Spleen (tissue), 11 donors: Measurements from ENCODE around the gene MYO16. TPM values are rescaled to one million over a fixed set of nuclear protein-coding genes. Genes with fewer than 3 reads are reported as not detected.
A peak's percentile ranks its signal among the peaks of the same experiment; 100 is the strongest.

Experiments used
- DNase-seq: peaks from one replicate; pipeline ENCODE4 v3.0.0-alpha.2; 2020
- H3K27ac ChIP-seq, 8 donors: fragments of 200-600 bp; sonication (generic) in 7 of 8; 1 replicate in 4 of 8; 2 replicates in 4 of 8; pipeline versions ENCODE4 v1.5.0 to v1.8.0; 2016 to 2021; ENCODE audit warnings: inconsistent platforms in 4 of 8, mild to moderate bottlenecking in 4 of 8, moderate library complexity in 1 of 8
- H3K27me3 ChIP-seq, 7 donors: fragments of 200-600 bp; sonication (generic) in 6 of 7; replicated peaks in 1 of 7; 1 replicate in 4 of 7; 2 replicates in 3 of 7; pipeline versions ENCODE4 v1.5.0 to v1.8.0; 2016 to 2021; ENCODE audit warnings: inconsistent platforms in 3 of 7, mild to moderate bottlenecking in 1 of 7
- H3K36me3 ChIP-seq, 6 donors: fragments of 200-600 bp; sonication (generic) in 5 of 6; 1 replicate in 4 of 6; 2 replicates in 2 of 6; pipeline versions ENCODE4 v1.5.0 to v1.8.0; 2016 to 2021; ENCODE audit warnings: inconsistent platforms in 2 of 6
- H3K4me1 ChIP-seq, 6 donors: fragments of 200-600 bp; sonication (generic) in 5 of 6; 1 replicate in 3 of 6; 2 replicates in 3 of 6; pipeline versions ENCODE4 v1.5.0 to v1.8.0; 2016 to 2021; ENCODE audit warnings: inconsistent platforms in 3 of 6
- H3K4me3 ChIP-seq, 8 donors: fragments of 200-600 bp; sonication (generic) in 7 of 8; 1 replicate in 4 of 8; 2 replicates in 4 of 8; pipeline versions ENCODE4 v1.5.0 to v1.8.0; 2016 to 2021; ENCODE audit warnings: inconsistent platforms in 4 of 8, mild to moderate bottlenecking in 4 of 8, moderate library complexity in 2 of 8
- H3K9me3 ChIP-seq, 8 donors: fragments of 200-600 bp; sonication (generic) in 7 of 8; 1 replicate in 4 of 8; 2 replicates in 4 of 8; pipeline versions ENCODE4 v1.5.0 to v1.8.0; 2016 to 2021; ENCODE audit warnings: inconsistent platforms in 4 of 8
- CTCF ChIP-seq, 11 experiments: fragments of 200-600 bp in 7 of 11; fragments of 450-650 bp in 4 of 11; sonication (generic) in 4 of 11; IDR thresholded peaks in 8 of 11; conservative IDR thresholded peaks in 3 of 11; 1 replicate in 7 of 11; 2 replicates in 4 of 11; pipeline versions ENCODE4 v1.4.0 to v1.8.0; 2016 to 2021; ENCODE audit warnings: antibody characterized with exemption in 11 of 11, inconsistent platforms in 4 of 11, mild to moderate bottlenecking in 1 of 11
- POLR2A ChIP-seq, 3 donors: fragments of 450-650 bp; IDR thresholded peaks; one replicate each; pipeline ENCODE4 v1.5.1; 2017; ENCODE audit warnings: antibody characterized with exemption in 3 of 3, mild to moderate bottlenecking in 1 of 3
- POLR2AphosphoS5 ChIP-seq, 3 donors: sonication (generic); formaldehyde crosslinking; IDR thresholded peaks; one replicate each; pipeline ENCODE4 v1.5.1; 2017; ENCODE audit warnings: antibody characterized with exemption in 3 of 3
- WGBS, 5 donors: extraction: QIAGEN DNeasy Blood & Tissue Kit in 3 of 5; methylation state at CpG; one replicate each; pipeline versions ENCODE4 v1.1.5 to v1.1.7; 2013 to 2018; 5-methylcytosine and 5-hydroxymethylcytosine counted together
- intact Hi-C: fragments of 100-400 bp; cut with DNase I; formaldehyde crosslinking; loops from one replicate; pipeline ENCODE4 v1.15.0; 2023; ENCODE audit warnings: low total_unique reads
- polyA plus RNA-seq, 3 donors: library from polyadenylated mRNA; stranded (reverse); fragments of 200-250 nt; gene quantifications; one replicate each; pipeline ENCODE4 v1.2.1, GENCODE V29; 2013
- total RNA-seq, 7 donors: library from RNA; depleted of rRNA in 3 of 7; stranded (reverse); fragments of >200 nt in 3 of 7; fragmentation: NEBNext Ultra II Directional in 4 of 7; extraction: Animal tissue kit (Norgen Biotek cat#: 25700) in 4 of 7; gene quantifications; one replicate each; pipeline versions ENCODE4 v1.1.0 to v1.2.1, GENCODE V29; 2016 to 2021
- donor health status: healthy with polysubstance abuse.
- donor health status: DM: no; HTN: no; CAD: no; lungs with moderate emphysema.
- donor health status: DM: no; HTN: no; CAD: no.
- donor health status: Bipolar disorder and iron deficiency.
- donor health status: healthy.
- donor health status: DM: no; HTN: no; CAD: no.
- donor health status: DM: yes; HTN: yes; CAD: no.

The MYO16 gene
- total and polyA plus RNA-seq, 10 donors: 0.03 to 0.51 (median 0.26) TPM; not detected in 1

DNA sequence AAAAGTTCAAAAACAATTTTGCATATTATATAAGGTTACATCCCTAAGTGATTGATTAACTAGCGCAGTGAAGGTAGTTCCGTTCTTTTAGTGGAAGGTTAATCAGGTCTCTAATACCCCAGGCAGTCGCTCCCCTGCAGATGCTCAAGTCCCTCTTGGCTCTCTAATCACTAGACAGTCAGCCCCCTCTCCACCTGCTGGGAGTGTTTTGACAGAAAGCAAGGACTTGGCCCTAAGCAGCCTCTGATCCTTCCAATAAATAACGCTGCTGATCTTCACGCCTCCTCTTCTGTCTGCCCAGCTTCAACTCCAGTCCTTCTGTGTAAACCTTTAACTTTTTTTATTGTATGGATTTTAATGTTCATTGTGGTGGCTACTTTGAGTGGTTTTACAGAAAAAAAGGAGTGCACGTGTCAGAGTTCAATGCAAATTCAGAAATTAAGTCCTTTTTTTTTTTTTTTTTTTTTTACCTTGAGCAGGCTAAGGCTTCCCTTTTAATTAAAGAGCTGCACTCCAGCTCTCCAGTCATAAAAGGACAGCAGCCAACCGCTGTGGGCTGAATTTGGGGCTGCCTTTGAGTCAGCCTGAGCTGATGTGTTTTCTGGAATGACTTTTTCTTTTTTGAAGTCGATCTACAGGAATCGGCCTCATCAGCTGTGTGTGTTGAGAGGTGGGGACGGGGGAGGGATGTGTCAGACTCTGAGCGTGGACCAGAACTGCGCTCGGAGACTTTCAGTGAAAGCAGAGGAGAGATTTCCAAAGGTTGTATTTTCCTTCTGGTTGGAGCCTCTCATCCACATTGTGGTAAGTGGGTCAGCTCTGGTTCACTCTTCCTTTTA, 33.8 kb upstream of the MYO16 start:
- no peaks in the 10 kb centered on the region for H3K36me3 ChIP-seq
- no peak for DNase-seq
- H3K27ac ChIP-seq: no peak overlapping the region
- WGBS, 5 donors: 46 to 60% (median 56%) methylated on average over 13 of the region's 13 CpGs
- intact Hi-C loops: no loop called here
- H3K9me3 ChIP-seq: peaks cover 0 to 3% (median 0%) of the 10 kb centered on the region in 8 donors
- no peaks in the 10 kb centered on the region for H3K4me1 ChIP-seq
- TF ChIP-seq CTCF (IDR thresholded peaks at IDR 0.05 in 8 of 11, conservative IDR thresholded peaks at IDR 0.05 in 3 of 11) (no peak), POLR2A (IDR thresholded peaks at IDR 0.05) (no peak), POLR2AphosphoS5 (IDR thresholded peaks at IDR 0.05) (no peak)
- H3K4me3 ChIP-seq: no peak overlapping the region
- no peaks in the 10 kb centered on the region for H3K27me3 ChIP-seq

GRCh38 chr13:108597943-108598342, 31.5 kb upstream of the MYO16 start:
- no peak overlapping the region for H3K27ac ChIP-seq
- peaks cover 0 to 16% (median 9%) of the 10 kb centered on the region in 8 donors for H3K9me3 ChIP-seq
- no peaks in the 10 kb centered on the region for H3K36me3 ChIP-seq
- no peaks in the 10 kb centered on the region for H3K27me3 ChIP-seq
- intact Hi-C loops: no loop called here
- WGBS, 5 donors: 67 to 84% (median 80%) methylated on average over 5 of the region's 5 CpGs
- H3K4me1 ChIP-seq: no peaks in the 10 kb centered on the region
- TF ChIP-seq POLR2A (IDR thresholded peaks at IDR 0.05) (no peak), CTCF (IDR thresholded peaks at IDR 0.05 in 8 of 11, conservative IDR thresholded peaks at IDR 0.05 in 3 of 11) (no peak), POLR2AphosphoS5 (IDR thresholded peaks at IDR 0.05) (no peak)
- DNase-seq: no peak
- no peak overlapping the region for H3K4me3 ChIP-seq

- no peaks in the 10 kb centered on the region for H3K36me3 ChIP-seq
- no peak overlapping the region for H3K4me3 ChIP-seq
- peaks cover 0 to 40% (median 32%) of the 10 kb centered on the region in 8 donors for H3K9me3 ChIP-seq
- no peak for TF ChIP-seq POLR2A (IDR thresholded peaks at IDR 0.05)
- no peak for TF ChIP-seq CTCF (IDR thresholded peaks at IDR 0.05 in 8 of 11, conservative IDR thresholded peaks at IDR 0.05 in 3 of 11)
- TF ChIP-seq POLR2AphosphoS5 (IDR thresholded peaks at IDR 0.05): no peak
- H3K27me3 ChIP-seq: no peaks in the 10 kb centered on the region
- 71 to 98% (median 94%) methylated on average over 2 of the region's 2 CpGs for WGBS, 5 donors
- H3K4me1 ChIP-seq: no peaks in the 10 kb centered on the region
- H3K27ac ChIP-seq: no peak overlapping the region
- intact Hi-C loops: no loop called here
- no peak for DNase-seq
Measured at GRCh38 chr13:108606424-108606823, 23.0 kb upstream of the MYO16 start.

DNA sequence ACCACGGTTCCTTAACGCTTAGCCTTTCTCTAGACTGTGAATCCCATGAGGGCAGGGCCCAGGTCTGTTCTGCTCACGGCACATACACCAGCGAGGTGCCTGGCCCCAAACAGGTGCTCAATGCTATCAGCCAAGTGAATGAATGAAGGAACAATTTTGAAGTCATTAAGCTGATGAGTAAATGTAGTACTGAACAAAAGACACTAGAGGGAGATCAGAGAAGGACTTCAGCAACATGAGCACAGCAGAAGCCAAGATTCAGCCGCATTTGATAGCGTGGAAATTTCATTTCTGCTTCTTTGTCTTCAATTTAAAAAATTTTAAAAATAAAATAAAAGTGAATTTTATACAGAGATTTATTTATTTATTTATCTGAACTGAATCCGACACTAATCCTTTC, 20.1 kb upstream of the MYO16 start:
- no peak overlapping the region for H3K27ac ChIP-seq
- intact Hi-C loops: no loop called here
- no peaks in the 10 kb centered on the region for H3K4me1 ChIP-seq
- no peaks in the 10 kb centered on the region for H3K27me3 ChIP-seq
- peaks cover 0 to 26% (median 23%) of the 10 kb centered on the region in 8 donors for H3K9me3 ChIP-seq
- no peaks in the 10 kb centered on the region for H3K36me3 ChIP-seq
- DNase-seq: no peak
- H3K4me3 ChIP-seq: no peak overlapping the region
- 69 to 82% (median 79%) methylated on average over 7 of the region's 7 CpGs for WGBS, 5 donors
- TF ChIP-seq POLR2AphosphoS5 (IDR thresholded peaks at IDR 0.05) (no peak), CTCF (IDR thresholded peaks at IDR 0.05 in 8 of 11, conservative IDR thresholded peaks at IDR 0.05 in 3 of 11) (peak in 3 of 11 experiments; percentile 11 to 26 (median 20))
